DOHH2 (cell line): ENCODE measurements around the gene CNTNAP2.

Source experiments
- CTCF ChIP-seq: fragments of 200-600 bp; sonication (generic); IDR thresholded peaks from one replicate; pipeline ENCODE4 v1.5.1; 2014; ENCODE audit warnings: antibody characterized with exemption, mild to moderate bottlenecking, low read depth, low read length; ENCODE audit not compliant: poor library complexity, severe bottlenecking
- EZH2phosphoT487 ChIP-seq: fragments of 200-600 bp; sonication (generic); IDR thresholded peaks from 2 replicates; pipeline ENCODE4 v1.6.1; 2017; ENCODE audit warnings: borderline replicate concordance, mild to moderate bottlenecking, antibody characterized with exemption, low read length, moderate library complexity, mixed read lengths

- TF ChIP-seq CTCF (no peak), EZH2phosphoT487 (no peak)
Observed at GRCh38 chr7:147992698-147993097, 1876.1 kb downstream of the CNTNAP2 start.
